IMR-90 (cell line): ENCODE data around the gene TBC1D4. TPM values are rescaled to one million over a fixed set of nuclear protein-coding genes. Genes with fewer than 3 reads are reported as not detected.

Experiments
- ATAC-seq: fragments of 200-7000 bp; cut with Tn5 transposase; 2 replicates; pipeline ENCODE4 v1.9.1; 2020; ENCODE audit warnings: low read depth, mild to moderate bottlenecking, moderate library complexity
- BruUV-seq: library from RNA; stranded (reverse); fragments of 400-500 nt; replicated peaks from 2 replicates; lab custom pipeline; 2021; lab: Mats Ljungman, UMichigan
- CTCF ChIA-PET: fragments of 300-600 bp; formaldehyde crosslinking; extraction: SDS; loops from one replicate; lab custom pipeline; 2021; ENCODE audit warnings: antibody characterized with exemption; lab: Yijun Ruan, JAX
- POLR2A ChIA-PET: fragments of 300-600 bp; sonication (Branson Sonifier 250); formaldehyde crosslinking; loops from one replicate; lab custom pipeline; 2022; ENCODE audit warnings: antibody characterized with exemption; ENCODE audit not compliant: unreplicated experiment; lab: Charles Lee
- DNase-seq: peaks from one replicate; pipeline ENCODE4 v3.0.0; 2013
- H2AFZ ChIP-seq: replicated peaks from 2 replicates; pipeline ENCODE3; 2013; ENCODE audit warnings: low read length, mild to moderate bottlenecking; ENCODE audit not compliant: poor library complexity
- H2AK5ac ChIP-seq: 2 replicates; pipeline ENCODE4 v1.6.1; 2013; ENCODE audit warnings: low read depth, low read length, inconsistent platforms
- H2AK9ac ChIP-seq: replicated peaks from 2 replicates; pipeline ENCODE3; 2013; ENCODE audit warnings: mild to moderate bottlenecking, low read depth, low read length, moderate library complexity; ENCODE audit not compliant: poor library complexity
- H2BK120ac ChIP-seq: 2 replicates; pipeline ENCODE4 v1.6.1; 2013; ENCODE audit warnings: low read depth, low read length, inconsistent platforms
- H2BK15ac ChIP-seq: 3 replicates; pipeline ENCODE4 v1.6.1; 2013; ENCODE audit warnings: low read depth, low read length, inconsistent platforms
- H2BK20ac ChIP-seq: 2 replicates; pipeline ENCODE4 v1.6.1; 2013; ENCODE audit warnings: low read depth, mild to moderate bottlenecking, inconsistent platforms, low read length, moderate library complexity
- H2BK5ac ChIP-seq: 2 replicates; pipeline ENCODE4 v1.6.1; 2013; ENCODE audit warnings: mild to moderate bottlenecking, low read depth, low read length, inconsistent platforms; ENCODE audit not compliant: poor library complexity, severe bottlenecking
- H3K14ac ChIP-seq: replicated peaks from 2 replicates; pipeline ENCODE4 v1.6.1; 2013; ENCODE audit warnings: low read depth, low read length, inconsistent platforms
- H3K18ac ChIP-seq: 2 replicates; pipeline ENCODE4 v1.6.1; 2013; ENCODE audit warnings: low read depth, low read length, control low read depth
- H3K23ac ChIP-seq: 2 replicates; pipeline ENCODE4 v1.6.1; 2013; ENCODE audit warnings: low read depth, low read length, inconsistent platforms
- H3K27ac ChIP-seq: 2 replicates; pipeline ENCODE4 v1.5.1; 2013; ENCODE audit warnings: mild to moderate bottlenecking, control low read depth, low read length; ENCODE audit not compliant: insufficient read depth
- H3K27me3 ChIP-seq: 2 replicates; pipeline ENCODE4 v1.6.1; 2013; ENCODE audit warnings: low read length; ENCODE audit not compliant: control insufficient read depth, insufficient read depth
- H3K36me3 ChIP-seq: 2 replicates; pipeline ENCODE4 v1.6.1; 2013; ENCODE audit warnings: low read length, mixed read lengths; ENCODE audit not compliant: control insufficient read depth, insufficient read depth
- H3K4ac ChIP-seq: 2 replicates; pipeline ENCODE4 v1.6.1; 2013; ENCODE audit warnings: low read depth, low read length, inconsistent platforms
- H3K4me1 ChIP-seq: 2 replicates; pipeline ENCODE4 v1.6.1; 2013; ENCODE audit warnings: low read length, mixed read lengths; ENCODE audit not compliant: control insufficient read depth, insufficient read depth
- H3K4me2 ChIP-seq: 2 replicates; pipeline ENCODE4 v1.6.1; 2013; ENCODE audit warnings: low read depth, mild to moderate bottlenecking, control low read depth, low read length, moderate library complexity
- H3K4me3 ChIP-seq: 2 replicates; pipeline ENCODE4 v1.5.1; 2013; ENCODE audit warnings: low read depth, mild to moderate bottlenecking, control low read depth, low read length, moderate library complexity; ENCODE audit not compliant: insufficient read depth
- H3K56ac ChIP-seq: 2 replicates; pipeline ENCODE4 v1.6.1; 2013; ENCODE audit warnings: low read length, inconsistent platforms; ENCODE audit not compliant: insufficient read depth; ENCODE audit errors: extremely low read depth
- H3K79me1 ChIP-seq, 2 experiments: 2 replicates each; pipeline ENCODE4 v1.6.1; 2013; ENCODE audit warnings: low read length in 2 of 2, inconsistent platforms in 1 of 2, low read depth in 1 of 2
- H3K9ac ChIP-seq: 2 replicates; pipeline ENCODE4 v1.6.1; 2013; ENCODE audit warnings: low read depth, low read length, control low read depth
- H3K9me1 ChIP-seq: 2 replicates; pipeline ENCODE4 v1.6.1; 2013; ENCODE audit warnings: low read length, inconsistent platforms; ENCODE audit not compliant: insufficient read depth
- H3K9me3 ChIP-seq: 2 replicates; pipeline ENCODE4 v1.6.1; 2013; ENCODE audit warnings: low read length; ENCODE audit not compliant: control insufficient read depth, insufficient read depth
- H4K20me1 ChIP-seq: 2 replicates; pipeline ENCODE4 v1.6.1; 2013; ENCODE audit warnings: low read length, inconsistent platforms; ENCODE audit not compliant: insufficient read depth
- H4K5ac ChIP-seq: 2 replicates; pipeline ENCODE4 v1.6.1; 2013; ENCODE audit warnings: mild to moderate bottlenecking, low read depth, low read length, control low read depth
- H4K8ac ChIP-seq, 2 experiments: 2 replicates each; pipeline ENCODE4 v1.6.1; 2013; ENCODE audit warnings: low read depth in 2 of 2, low read length in 2 of 2, control low read depth in 1 of 2, inconsistent platforms in 1 of 2
- H4K91ac ChIP-seq: 2 replicates; pipeline ENCODE4 v1.6.1; 2013; ENCODE audit warnings: low read depth, low read length, inconsistent platforms; ENCODE audit not compliant: insufficient read depth
- BHLHE40 ChIP-seq: fragments of 150-350 bp; IDR thresholded peaks from 2 replicates; pipeline ENCODE4 v1.6.1; 2016; ENCODE audit warnings: mild to moderate bottlenecking, low read depth, low read length
- CEBPB ChIP-seq: IDR thresholded peaks from 2 replicates; pipeline ENCODE4 v1.6.1; 2012; ENCODE audit warnings: low read depth, low read length, improper control_type of control experiment
- CHD1 ChIP-seq: IDR thresholded peaks from 2 replicates; pipeline ENCODE4 v1.6.1; 2012; ENCODE audit warnings: low read depth, low read length, improper control_type of control experiment
- CTCF ChIP-seq: conservative IDR thresholded peaks from 2 replicates; pipeline ENCODE4 v1.5.1; 2012; ENCODE audit warnings: mild to moderate bottlenecking, low read depth, low read length, improper control_type of control experiment
- FOS ChIP-seq: fragments of 150-350 bp; IDR thresholded peaks from 2 replicates; pipeline ENCODE4 v1.6.1; 2016; ENCODE audit warnings: low read depth, low read length
- MAFK ChIP-seq: IDR thresholded peaks from 2 replicates; pipeline ENCODE4 v1.6.1; 2012; ENCODE audit warnings: low read depth, low read length, improper control_type of control experiment
- MAZ ChIP-seq: IDR thresholded peaks from 2 replicates; pipeline ENCODE4 v1.6.1; 2012; ENCODE audit warnings: low read depth, mild to moderate bottlenecking, low read length, improper control_type of control experiment, moderate library complexity, borderline replicate concordance
- MXI1 ChIP-seq: IDR thresholded peaks from 2 replicates; pipeline ENCODE4 v1.6.1; 2012; ENCODE audit warnings: low read depth, mild to moderate bottlenecking, low read length, moderate library complexity, borderline replicate concordance
- NFE2L2 ChIP-seq: fragments of 150-350 bp; IDR thresholded peaks from 2 replicates; pipeline ENCODE4 v1.6.1; 2016; ENCODE audit warnings: low read depth, mild to moderate bottlenecking, low read length
- POLR2A ChIP-seq: IDR thresholded peaks from 2 replicates; pipeline ENCODE4 v1.6.1; 2012; ENCODE audit warnings: mild to moderate bottlenecking, low read depth, low read length
- RAD21 ChIP-seq: IDR thresholded peaks from 2 replicates; pipeline ENCODE4 v1.6.1; 2012; ENCODE audit warnings: low read length, improper control_type of control experiment
- RCOR1 ChIP-seq: IDR thresholded peaks from 2 replicates; pipeline ENCODE4 v1.6.1; 2012; ENCODE audit warnings: mild to moderate bottlenecking, low read length, improper control_type of control experiment; ENCODE audit not compliant: insufficient replicate concordance
- SMC3 ChIP-seq: fragments of 150-350 bp; IDR thresholded peaks from 2 replicates; pipeline ENCODE4 v1.6.1; 2016; ENCODE audit warnings: low read depth, mild to moderate bottlenecking, antibody characterized with exemption, low read length, moderate library complexity
- WGBS, 2 experiments: methylation state at CpG; one replicate each; pipeline versions ENCODE4 v1.1.5 to v1.1.7; 2013; ENCODE audit warnings: missing lambda C conversion rate in 2 of 2; ENCODE audit not compliant: insufficient read length in 1 of 2; ENCODE audit errors: extremely low coverage in 2 of 2; 5-methylcytosine and 5-hydroxymethylcytosine counted together
- dilution Hi-C: fragments of 300-500 bp; cut with HindIII; formaldehyde crosslinking; loops from one replicate; pipeline ENCODE4 v1.14.3; 2018; ENCODE audit warnings: low sequenced_read_pairs; ENCODE audit not compliant: unreplicated experiment
- in situ Hi-C: fragments of 300-500 bp; cut with MboI; formaldehyde crosslinking; loops from 3 replicates; pipeline ENCODE4 v1.14.3; 2019; ENCODE audit warnings: low sequenced_read_pairs, inconsistent platforms, mixed read lengths
- intact Hi-C: fragments of 100-400 bp; cut with micrococcal nuclease; formaldehyde crosslinking; loops from 2 replicates; pipeline ENCODE4 v1.10.0; 2022
- polyA plus RNA-seq, 3 experiments: library from polyadenylated mRNA; depleted of rRNA; stranded (reverse); fragments of >200 nt; gene quantifications; 2 replicates each; pipeline ENCODE4 v1.2.3, GENCODE V29; 2012; ENCODE audit warnings: low replicate concordance in 1 of 3
- total RNA-seq: library from RNA; depleted of rRNA; stranded (reverse); fragments of >200 nt; gene quantifications from 2 replicates; pipeline ENCODE4 v1.2.3, GENCODE V29; 2012
- TF ChIP-seq, protein P1 (sequence below): fragments of 150-350 bp; IDR thresholded peaks from 2 replicates; pipeline ENCODE4 v1.6.1; 2017; ENCODE audit warnings: mild to moderate bottlenecking, antibody characterized with exemption, low read length, low read depth

Gene TBC1D4
- total and polyA plus RNA-seq, 2 of the 4 experiments (the other 2 are of a cell fraction), result 7.5 to 22.8 TPM

DNA sequence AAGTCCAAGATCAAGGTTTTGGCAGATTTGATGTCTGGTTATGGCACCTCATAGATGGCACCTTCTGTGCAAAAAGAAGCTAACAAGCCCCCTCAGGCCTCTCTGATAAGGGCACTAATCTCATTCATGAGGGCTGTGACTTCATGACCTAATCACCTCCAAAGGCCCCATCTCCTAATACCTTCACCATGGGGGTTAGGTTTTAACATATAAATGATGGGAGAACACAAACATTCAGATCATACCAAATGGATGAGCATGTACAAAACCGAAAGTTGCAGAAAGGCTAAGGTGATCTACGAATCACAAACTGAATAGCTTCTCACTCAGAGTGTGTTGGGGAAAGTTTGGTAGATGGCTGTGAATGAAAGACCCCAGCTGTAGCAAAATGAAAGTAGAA, 217.4 kb downstream of the TBC1D4 start:
- Histone ChIP-seq H2BK15ac (no peak overlapping the region), H3K4ac (no peak overlapping the region), H4K5ac (no peak overlapping the region), H3K27me3 (no peaks in the 10 kb centered on the region), H3K36me3 (no peaks in the 10 kb centered on the region), H3K56ac (no peak overlapping the region), H2BK5ac (no peak overlapping the region), H3K4me3 (no peak overlapping the region), H3K27ac (no peak overlapping the region), H2AFZ (no peak overlapping the region), H3K4me2 (peak overlapping the region; percentile 54), H3K9me3 (no peaks in the 10 kb centered on the region), H3K14ac (no peak overlapping the region), H3K9me1 (no peaks in the 10 kb centered on the region), H4K20me1 (no peaks in the 10 kb centered on the region), H3K4me1 (no peaks in the 10 kb centered on the region), H4K8ac (no peak overlapping the region), H2BK20ac (no peak overlapping the region), H3K23ac (no peak overlapping the region), H3K9ac (no peak overlapping the region), H4K91ac (no peak overlapping the region), H3K18ac (no peak overlapping the region), H2BK120ac (no peak overlapping the region), H2AK5ac (no peak overlapping the region), H2AK9ac (no peak overlapping the region), H3K79me1 (no peaks in the 10 kb centered on the region)
- POLR2A ChIA-PET, result no interaction called here
- in situ Hi-C loops, result no loop called here
- dilution Hi-C loops, result no loop called here
- intact Hi-C loops, result no loop called here
- no peak for DNase-seq
- TF ChIP-seq MAFK (no peak), BHLHE40 (no peak), MAZ (no peak), RAD21 (no peak), SMC3 (no peak), MXI1 (no peak), RCOR1 (no peak), CHD1 (no peak), NFE2L2 (no peak), POLR2A (no peak), FOS (no peak), CTCF (no peak), CEBPB (no peak)
- TF ChIP-seq, protein P1, sequence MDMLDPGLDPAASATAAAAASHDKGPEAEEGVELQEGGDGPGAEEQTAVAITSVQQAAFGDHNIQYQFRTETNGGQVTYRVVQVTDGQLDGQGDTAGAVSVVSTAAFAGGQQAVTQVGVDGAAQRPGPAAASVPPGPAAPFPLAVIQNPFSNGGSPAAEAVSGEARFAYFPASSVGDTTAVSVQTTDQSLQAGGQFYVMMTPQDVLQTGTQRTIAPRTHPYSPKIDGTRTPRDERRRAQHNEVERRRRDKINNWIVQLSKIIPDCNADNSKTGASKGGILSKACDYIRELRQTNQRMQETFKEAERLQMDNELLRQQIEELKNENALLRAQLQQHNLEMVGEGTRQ, result no peak
- BruUV-seq, result no TSS peak
- WGBS, 2 experiments, result no CpG with 5 or more reads among the region's 2 CpGs
- ATAC-seq, result no peak
- CTCF ChIA-PET, result no interaction called here
